ENCODE data around the gene BMP6. TPM values are rescaled to one million over a fixed set of nuclear protein-coding genes. Genes with fewer than 3 reads are reported as not detected.

BMP6 gene
- polyA plus RNA-seq, 1 donor (not counting 4 experiments of a cell fraction or from before 2014, with no cell fraction given): 0.05 TPM

DNA sequence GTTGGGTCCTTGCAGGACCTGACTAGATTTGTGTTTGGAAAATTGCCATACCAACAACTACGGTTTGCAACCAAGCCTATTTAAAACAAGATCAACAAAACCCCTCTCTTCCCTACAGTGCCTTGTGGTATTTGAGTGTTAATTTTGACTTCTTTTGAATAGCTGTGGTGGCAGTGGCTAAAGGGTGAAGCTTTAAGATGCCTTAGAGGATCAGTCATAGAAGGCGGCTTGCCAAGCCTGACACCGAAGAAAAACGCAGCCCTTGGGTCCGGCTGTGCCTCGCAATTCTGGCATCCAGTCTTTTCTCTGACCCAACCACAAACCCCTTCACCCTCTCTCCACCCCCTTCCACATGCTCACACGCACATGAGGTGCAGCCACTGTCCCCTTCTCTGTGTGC lies 32.6 kb downstream of the BMP6 start:
- Histone ChIP-seq H4K20me1 (ENCODE audit: control insufficient read depth, extremely low read depth, insufficient read depth, low read length) (no peaks in the 10 kb centered on the region), H3K9me1 (ENCODE audit: control insufficient read depth, extremely low read depth, insufficient read depth, low read length) (no peaks in the 10 kb centered on the region), H3K27ac (ENCODE audit: control insufficient read depth, insufficient read depth, low read length) (no peak overlapping the region), H3K9me3 (ENCODE audit: control insufficient read depth, low read depth, low read length) (no peaks in the 10 kb centered on the region), H3K27me3 (ENCODE audit: control insufficient read depth, extremely low read depth, insufficient read depth, low read length) (peaks cover 14% of the 10 kb centered on the region), H3K36me3 (ENCODE audit: control insufficient read depth in 2 of 2, extremely low read depth in 1 of 2, insufficient read depth in 2 of 2, low read length in 2 of 2) (no peaks in the 10 kb centered on the region), H3K9ac (ENCODE audit: control insufficient read depth, extremely low read depth, insufficient read depth, low read length) (no peak overlapping the region), H3K4me1 (ENCODE audit: control insufficient read depth, extremely low read depth, insufficient read depth, low read length) (no peaks in the 10 kb centered on the region), H3K4me3 (ENCODE audit: control insufficient read depth in 2 of 3, extremely low read depth in 1 of 3, insufficient read depth in 2 of 3, low read depth in 1 of 3, low read length in 3 of 3) (no peak overlapping the region), H2AFZ (ENCODE audit: control insufficient read depth, low read length) (no peak overlapping the region), H3K79me2 (ENCODE audit: control insufficient read depth, insufficient read depth, low read length) (no peaks in the 10 kb centered on the region), H3K4me2 (ENCODE audit: control insufficient read depth, extremely low read depth, insufficient read depth, low read depth, low read length) (no peak overlapping the region)
- TF ChIP-seq EZH2 (IDR thresholded peaks at IDR 0.05; ENCODE audit: low read length): no peak
- TF ChIP-seq, protein P1, sequence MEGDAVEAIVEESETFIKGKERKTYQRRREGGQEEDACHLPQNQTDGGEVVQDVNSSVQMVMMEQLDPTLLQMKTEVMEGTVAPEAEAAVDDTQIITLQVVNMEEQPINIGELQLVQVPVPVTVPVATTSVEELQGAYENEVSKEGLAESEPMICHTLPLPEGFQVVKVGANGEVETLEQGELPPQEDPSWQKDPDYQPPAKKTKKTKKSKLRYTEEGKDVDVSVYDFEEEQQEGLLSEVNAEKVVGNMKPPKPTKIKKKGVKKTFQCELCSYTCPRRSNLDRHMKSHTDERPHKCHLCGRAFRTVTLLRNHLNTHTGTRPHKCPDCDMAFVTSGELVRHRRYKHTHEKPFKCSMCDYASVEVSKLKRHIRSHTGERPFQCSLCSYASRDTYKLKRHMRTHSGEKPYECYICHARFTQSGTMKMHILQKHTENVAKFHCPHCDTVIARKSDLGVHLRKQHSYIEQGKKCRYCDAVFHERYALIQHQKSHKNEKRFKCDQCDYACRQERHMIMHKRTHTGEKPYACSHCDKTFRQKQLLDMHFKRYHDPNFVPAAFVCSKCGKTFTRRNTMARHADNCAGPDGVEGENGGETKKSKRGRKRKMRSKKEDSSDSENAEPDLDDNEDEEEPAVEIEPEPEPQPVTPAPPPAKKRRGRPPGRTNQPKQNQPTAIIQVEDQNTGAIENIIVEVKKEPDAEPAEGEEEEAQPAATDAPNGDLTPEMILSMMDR (optimal IDR thresholded peaks at IDR 0.05 in 1 of 3, IDR thresholded peaks at IDR 0.05 in 1 of 3, conservative IDR thresholded peaks at IDR 0.05 in 1 of 3; ENCODE audit: extremely low read depth in 1 of 3, insufficient read depth in 2 of 3, low read length in 3 of 3): no peak
- FAIRE-seq (peak; percentile 61), DNase-seq (ENCODE audit: low read depth, low spot score) (no peak)
- dilution Hi-C loops (cut with MboI; ENCODE audit: extremely low pct_ligation_motif_present, low sequenced_read_pairs): no loop called here

DNA sequence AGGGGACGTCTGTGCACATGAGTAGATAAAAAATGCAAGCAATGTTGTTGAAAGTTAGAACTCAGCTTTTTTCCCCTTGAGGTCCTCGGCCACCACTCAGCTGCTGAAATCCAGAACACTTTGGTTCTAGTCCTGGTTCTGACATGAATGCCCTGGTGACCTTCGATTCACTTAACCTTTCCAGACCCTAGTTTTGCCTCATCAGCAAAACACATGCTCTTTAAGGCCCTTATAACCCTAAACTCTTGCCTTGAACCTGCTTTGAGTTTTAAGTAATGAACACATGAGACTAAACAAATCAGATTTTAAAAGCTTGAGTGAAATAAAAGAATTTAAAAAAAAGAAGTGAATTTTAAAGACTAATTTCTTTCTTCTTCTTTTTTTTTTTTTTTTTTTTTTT lies 33.4 kb downstream of the BMP6 start:
- H4K20me1 ChIP-seq (ENCODE audit: control insufficient read depth, extremely low read depth, insufficient read depth, low read length): no peaks in the 10 kb centered on the region
- no peaks in the 10 kb centered on the region for H3K9me3 ChIP-seq (ENCODE audit: control insufficient read depth, low read depth, low read length)
- H3K27me3 ChIP-seq (ENCODE audit: control insufficient read depth, extremely low read depth, insufficient read depth, low read length): peaks cover 16% of the 10 kb centered on the region
- H2AFZ ChIP-seq (ENCODE audit: control insufficient read depth, low read length): no peak overlapping the region
- H3K79me2 ChIP-seq (ENCODE audit: control insufficient read depth, insufficient read depth, low read length): no peaks in the 10 kb centered on the region
- H3K4me3 ChIP-seq (ENCODE audit: control insufficient read depth in 2 of 3, extremely low read depth in 1 of 3, insufficient read depth in 2 of 3, low read depth in 1 of 3, low read length in 3 of 3): no peak overlapping the region
- no peak overlapping the region for H3K9ac ChIP-seq (ENCODE audit: control insufficient read depth, extremely low read depth, insufficient read depth, low read length)
- H3K9me1 ChIP-seq (ENCODE audit: control insufficient read depth, extremely low read depth, insufficient read depth, low read length): no peaks in the 10 kb centered on the region
- no peak overlapping the region for H3K4me2 ChIP-seq (ENCODE audit: control insufficient read depth, extremely low read depth, insufficient read depth, low read depth, low read length)
- TF ChIP-seq, protein P1 (optimal IDR thresholded peaks at IDR 0.05 in 1 of 3, IDR thresholded peaks at IDR 0.05 in 1 of 3, conservative IDR thresholded peaks at IDR 0.05 in 1 of 3; ENCODE audit: extremely low read depth in 1 of 3, insufficient read depth in 2 of 3, low read length in 3 of 3): no peak
- no peak for TF ChIP-seq EZH2 (IDR thresholded peaks at IDR 0.05; ENCODE audit: low read length)
- no peak overlapping the region for H3K27ac ChIP-seq (ENCODE audit: control insufficient read depth, insufficient read depth, low read length)
- dilution Hi-C loops (cut with MboI; ENCODE audit: extremely low pct_ligation_motif_present, low sequenced_read_pairs): no loop called here
- DNase-seq (ENCODE audit: low read depth, low spot score): no peak
- H3K36me3 ChIP-seq (ENCODE audit: control insufficient read depth in 2 of 2, extremely low read depth in 1 of 2, insufficient read depth in 2 of 2, low read length in 2 of 2): no peaks in the 10 kb centered on the region
- FAIRE-seq: no peak
- no peaks in the 10 kb centered on the region for H3K4me1 ChIP-seq (ENCODE audit: control insufficient read depth, extremely low read depth, insufficient read depth, low read length)

Measured in keratinocyte (primary cell).